ENCODE measurements around the gene FOXP1.
A peak's percentile ranks its signal among the peaks of the same experiment; 100 is the strongest.
"Not testable (repeated sequence)": the region's sequence is repeated elsewhere in the genome, so short reads cannot be mapped to it uniquely, and the experiment has no call there.

FOXP1 gene

DNA sequence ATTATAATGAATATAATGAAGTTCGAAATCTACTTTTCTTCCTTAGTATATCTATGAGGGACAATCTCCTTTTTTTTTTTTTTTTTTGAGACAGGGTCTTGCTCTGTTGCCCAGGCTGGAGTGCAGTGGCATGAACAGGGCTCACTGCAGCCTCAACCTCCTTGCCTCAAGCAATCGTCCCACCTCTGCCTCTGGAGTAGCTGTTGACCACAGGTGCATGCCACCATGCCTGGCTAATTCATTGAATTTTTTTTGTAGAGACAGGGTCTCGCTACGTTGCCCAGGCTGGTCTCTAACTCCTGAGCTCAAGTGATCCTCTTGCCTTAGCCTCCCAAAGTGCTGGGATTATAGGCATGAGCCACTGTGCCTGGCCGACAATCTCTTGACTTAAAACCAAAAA, 607.5 kb downstream of the FOXP1 start:
- DNase-seq (ENCODE audit: low spot score): not testable (repeated sequence)

DNA sequence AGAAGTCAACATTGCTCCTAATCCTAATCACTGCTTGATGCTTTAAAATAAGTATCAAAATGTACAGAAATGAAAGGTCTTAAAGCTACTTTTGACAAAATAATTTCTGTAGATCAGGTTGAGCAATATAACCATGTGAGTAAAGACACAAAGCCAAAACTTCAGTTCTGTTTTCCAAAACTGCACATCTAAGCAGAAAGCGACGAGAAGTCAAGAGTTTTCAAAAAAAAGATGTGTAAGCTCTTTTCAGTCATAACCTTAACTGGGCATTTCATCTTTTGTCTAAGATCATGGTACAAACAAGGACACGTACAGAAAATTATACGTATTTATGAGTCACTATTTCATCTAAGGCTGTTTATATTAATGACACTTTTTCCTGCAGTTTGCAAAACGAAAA, 608.8 kb downstream of the FOXP1 start:
- DNase-seq (ENCODE audit: low spot score): no peak

DNA sequence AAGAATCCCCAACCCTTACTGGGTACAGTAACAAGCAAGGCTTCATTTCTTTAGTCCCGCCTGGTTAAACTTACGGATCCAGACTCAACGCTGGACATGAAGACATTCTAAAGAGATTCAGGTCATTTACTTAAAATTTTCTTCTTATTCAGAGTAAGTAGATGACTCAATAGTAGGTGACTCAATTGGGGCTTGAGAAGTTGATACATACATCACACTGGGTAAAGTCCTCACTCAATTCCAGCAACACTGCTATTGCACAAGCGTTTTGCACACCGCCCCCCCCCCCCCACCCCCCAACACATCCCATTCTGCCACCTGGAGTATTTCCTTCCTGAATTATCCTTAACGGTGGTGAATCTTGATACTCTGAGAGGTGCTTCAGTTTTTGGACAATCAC, 610.0 kb downstream of the FOXP1 start:
- DNase-seq (ENCODE audit: low spot score): no peak

DNA sequence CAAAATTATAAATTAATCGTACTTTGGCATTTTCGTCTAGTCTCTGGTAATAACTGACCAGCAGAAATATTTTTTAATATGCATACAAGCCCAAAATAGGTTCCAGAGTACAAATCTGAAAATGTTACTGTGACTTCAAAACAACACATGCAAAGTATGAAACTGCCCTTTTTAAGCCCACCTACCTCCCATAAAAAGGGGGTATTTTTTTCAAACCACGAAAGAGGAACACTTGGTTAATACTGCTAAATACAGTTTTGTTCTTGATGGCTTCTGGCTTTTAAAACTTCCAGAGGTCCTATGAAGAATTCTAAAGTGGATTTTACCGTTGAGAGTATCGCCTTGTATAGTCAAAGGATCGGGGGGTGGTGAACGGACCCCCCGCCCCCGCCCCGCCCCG, 610.7 kb downstream of the FOXP1 start:
- DNase-seq (ENCODE audit: low spot score): no peak

DNA sequence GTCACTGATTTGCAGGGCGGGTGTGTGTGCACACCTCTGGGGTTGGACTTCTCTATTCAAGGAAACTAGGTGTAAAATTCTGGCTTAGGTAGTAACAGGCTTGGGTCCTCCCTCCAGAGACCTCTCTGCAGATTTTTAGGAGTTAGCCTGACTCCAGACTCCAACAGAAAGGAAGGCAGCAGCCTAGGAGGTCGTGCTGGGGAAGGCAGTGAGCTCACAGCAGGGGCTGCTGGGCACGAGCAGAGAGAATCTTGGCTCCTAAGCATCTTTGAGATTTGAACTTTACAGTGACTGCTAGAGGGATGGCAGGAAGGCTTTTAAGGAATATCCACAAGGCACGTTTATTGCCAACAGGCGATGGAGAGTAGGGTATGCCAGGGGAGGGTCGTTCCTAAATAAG, 612.6 kb downstream of the FOXP1 start:
- no peak for DNase-seq (ENCODE audit: low spot score)

DNA sequence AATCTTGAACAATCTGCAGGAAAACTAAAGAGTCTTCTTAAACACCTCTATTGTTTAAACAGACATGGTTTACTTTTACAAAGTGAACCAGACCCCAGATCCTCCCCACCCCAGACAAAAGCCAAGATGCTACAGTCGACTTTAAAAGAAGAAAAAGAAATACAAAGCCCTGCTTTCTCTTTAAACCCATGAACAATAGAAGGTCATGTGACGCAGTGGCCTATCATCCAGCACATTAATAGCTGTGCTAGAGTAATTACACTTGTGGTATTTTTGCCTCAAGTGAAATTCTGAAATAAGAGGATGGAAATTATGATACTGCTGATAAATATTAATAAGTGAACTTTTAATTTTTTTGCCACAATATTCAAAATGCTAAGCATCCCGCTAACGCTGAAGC, 613.4 kb downstream of the FOXP1 start:
- no peak for DNase-seq (ENCODE audit: low spot score)

DNA sequence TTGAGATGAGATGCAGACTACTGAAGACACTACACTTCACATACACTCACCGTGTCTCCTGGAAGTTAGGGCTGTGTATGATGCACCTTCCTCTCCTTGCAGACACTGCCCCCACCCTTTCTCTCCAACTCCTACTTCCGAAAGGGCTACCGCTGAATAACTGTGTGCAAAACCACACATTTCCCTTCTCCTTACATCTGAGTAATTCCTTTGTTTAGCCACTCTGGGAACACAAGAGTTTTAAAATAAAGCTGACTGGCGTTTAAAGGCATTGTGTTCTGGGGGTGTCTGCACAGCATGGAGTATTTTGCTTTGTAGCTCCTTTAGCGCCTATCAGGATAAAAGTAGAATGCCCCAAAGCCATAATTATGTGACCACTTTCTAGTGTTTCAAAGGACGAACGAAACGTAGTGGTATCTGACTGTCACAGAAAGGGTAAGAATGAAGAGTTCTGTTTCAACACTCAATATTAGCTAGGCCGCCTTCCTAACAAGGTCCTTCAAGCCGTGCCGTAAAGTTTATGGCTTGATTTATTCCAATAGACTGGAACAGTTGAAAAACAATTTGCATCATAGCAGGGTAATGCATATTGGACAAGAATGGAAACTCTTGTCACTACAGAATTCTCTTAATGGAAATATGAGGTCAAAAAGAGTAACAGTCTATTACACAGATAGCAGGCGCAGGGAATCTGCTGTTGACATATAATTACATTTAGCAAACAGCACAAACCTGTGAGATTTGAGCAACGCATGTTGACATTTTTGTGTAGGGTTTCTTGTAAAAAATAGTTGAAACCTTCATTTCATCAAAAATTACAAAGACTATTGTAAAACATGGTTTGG, 619.9 kb downstream of the FOXP1 start:
- no peak for DNase-seq (ENCODE audit: low spot score)

DNA sequence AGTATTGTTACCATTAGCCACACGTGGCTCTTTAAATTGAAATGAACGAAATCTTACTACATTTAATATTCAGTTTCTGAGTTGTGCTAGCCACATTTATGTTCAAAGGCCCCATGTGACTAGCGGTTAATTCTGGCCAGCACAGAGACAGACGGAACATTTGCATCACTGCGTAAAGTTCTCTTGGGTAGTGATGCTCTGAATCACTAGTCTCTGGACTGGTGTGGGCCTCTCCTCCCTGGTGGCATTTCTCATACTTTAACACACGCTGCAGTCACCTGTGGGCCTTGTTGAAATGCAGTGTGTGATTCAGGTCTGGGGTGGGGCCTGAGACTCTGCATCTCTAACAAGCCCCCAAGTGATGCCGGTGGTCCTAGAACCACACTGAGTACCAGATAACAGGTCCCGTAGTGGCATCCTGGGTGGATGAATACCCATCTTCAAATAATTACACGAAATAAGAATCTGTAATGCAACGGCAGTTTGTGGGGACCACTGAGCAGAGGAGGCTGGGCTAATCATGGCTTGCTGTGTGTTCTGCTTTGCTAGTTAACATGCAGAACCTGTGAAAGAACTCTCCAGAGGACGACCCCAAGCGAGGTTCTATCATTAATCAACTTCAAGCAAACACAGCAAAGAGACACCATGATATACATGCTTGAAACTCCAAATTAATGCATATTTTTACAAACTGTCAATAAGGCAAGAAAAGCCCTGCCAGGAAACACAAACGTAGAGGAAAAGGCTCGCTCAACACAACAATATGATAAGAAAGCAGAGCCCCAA, 623.8 kb downstream of the FOXP1 start:
- no peak for DNase-seq (ENCODE audit: low spot score)

DNA sequence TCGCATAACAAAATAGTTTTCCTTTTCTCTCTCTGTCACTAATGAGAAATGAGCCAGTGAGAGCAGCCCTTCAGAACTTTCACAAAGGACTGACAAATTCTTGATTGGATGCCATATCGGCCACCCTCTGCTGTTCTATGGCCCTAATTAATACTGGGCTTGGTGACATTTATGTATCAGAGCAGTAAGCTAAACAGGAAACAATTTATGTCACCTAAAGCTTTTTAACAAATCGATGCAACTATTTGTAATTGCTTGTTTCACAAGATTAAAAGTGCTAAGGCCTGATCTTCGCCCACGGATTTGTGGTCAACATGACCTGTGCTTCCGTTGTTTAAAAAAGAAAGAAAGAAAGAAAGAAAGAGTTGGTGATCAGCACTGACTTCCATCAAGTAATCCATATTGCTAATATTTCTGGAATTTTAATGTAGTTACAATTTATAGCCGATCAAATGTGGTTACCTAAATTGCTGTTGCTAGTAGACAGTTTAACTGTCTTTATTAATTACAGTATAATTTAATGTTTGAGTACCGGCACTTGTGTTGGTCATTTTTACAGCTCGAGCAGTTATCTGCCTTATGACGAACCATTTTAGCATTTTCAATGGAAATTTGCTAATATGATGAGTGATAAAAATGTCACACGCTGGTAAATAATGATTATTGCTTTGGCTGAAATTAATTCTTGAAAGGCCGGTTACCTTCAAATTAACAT, 631.3 kb downstream of the FOXP1 start:
- no peak for DNase-seq (ENCODE audit: low spot score)

DNA sequence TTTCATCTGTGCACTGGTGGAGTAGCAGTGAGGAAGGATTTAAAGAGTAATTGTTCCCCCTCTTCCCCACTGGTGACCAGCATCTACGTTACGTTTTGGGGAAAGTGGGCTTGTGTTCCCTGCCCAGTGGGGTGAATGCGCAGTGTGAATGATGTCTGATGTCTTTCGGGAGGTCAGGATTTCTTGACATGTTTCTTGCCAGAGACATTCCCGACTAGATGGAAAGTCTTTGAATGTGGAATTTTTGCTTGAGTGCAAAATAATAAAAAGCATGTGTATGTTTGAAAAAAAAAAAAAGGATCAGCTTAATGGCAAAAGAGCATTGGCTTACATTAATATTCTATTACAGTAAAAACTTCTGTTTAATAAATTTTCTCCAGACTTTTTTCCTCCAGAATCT, 632.2 kb downstream of the FOXP1 start:
- DNase-seq (ENCODE audit: low spot score): peak; percentile 16

DNA sequence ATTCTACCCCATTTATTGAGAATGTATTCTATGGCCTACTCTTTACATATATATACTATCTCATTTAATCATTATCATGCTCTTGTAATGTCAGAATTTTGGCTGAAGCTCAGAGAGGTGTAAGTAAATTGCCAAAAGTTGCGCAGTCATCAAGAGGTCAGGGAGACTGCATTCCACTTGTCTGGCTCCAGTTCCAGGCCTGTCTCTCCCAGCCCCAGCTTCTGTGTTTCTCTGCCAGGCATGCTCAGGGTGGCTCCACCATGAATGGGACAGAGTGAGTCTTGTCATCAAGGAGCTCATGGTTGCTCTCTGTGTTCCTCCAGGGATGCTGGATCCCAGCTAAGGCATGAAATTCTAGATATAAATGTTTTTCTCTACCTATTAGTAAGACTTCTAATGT, 635.9 kb downstream of the FOXP1 start:
- DNase-seq (ENCODE audit: low spot score): no peak

DNA sequence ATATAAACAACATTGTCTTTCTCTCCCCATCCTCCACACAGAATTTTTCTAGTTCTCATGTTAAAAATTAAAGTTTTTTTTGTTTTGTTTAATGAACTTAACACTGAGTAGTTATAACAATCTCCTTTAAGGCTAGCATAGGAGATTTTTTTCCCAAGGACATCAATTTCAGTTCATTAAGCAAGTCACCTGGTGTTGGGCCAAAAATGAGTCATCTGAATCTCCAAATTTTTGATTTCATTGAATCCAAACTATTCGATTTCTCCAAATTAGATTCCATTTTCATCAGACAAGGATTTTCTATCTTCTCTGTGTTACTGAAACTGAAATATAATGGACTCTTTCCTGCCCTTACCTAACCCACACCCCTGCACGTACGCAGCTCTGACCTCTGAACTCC, 639.6 kb downstream of the FOXP1 start:
- DNase-seq (ENCODE audit: low spot score): no peak

DNA sequence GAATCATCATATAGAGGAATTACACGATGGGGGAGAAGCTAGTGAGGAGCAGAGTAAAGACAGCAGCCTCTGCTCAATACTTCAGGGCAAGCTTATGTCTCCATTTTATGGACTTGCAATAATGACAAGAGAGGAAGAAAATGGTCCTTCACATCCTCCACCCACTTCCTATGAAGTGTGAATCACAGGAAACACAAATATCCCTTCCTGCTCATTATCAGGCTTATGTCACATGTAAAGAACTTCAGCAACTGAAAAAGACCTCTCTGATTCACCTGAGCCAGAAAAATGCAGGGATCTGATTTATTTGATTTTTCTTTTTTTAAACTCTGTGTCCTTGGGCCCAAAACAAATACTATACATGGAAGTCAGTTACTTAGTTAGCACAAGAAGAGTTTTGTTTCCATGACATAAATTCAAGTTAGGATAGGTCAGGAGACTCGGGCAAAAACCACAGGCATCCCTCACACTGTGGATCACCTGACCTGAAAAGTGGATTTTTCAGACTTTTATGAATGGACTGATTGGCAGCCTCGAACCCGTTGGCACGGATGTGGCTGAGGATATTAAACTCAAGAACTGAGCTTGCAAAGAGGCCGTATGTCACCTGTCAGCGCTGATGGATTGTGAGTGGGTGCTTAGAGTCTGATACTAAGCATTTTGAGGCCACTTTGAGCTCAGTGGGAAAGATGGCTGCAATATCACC, 650.3 kb downstream of the FOXP1 start:
- no peak for DNase-seq (ENCODE audit: low spot score)

DNA sequence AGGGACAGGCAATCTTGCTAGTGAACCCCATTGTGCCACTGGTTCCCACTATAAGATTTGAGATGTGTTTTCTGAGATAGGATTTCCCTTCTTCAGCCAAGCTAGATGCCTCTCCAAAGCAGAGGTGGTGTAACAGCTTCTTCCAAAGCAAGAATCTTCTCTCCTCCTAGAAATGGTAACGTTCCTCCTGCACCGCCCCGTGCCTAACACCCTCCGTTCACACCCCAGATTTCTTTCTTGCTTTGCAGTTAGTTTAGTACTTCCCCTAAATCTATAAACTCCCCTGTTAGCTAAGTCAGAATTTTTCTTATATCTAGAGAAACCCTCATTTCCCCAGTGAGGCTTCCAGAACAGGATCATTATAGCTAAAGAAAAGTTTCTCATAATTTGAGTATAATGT, 653.5 kb downstream of the FOXP1 start:
- DNase-seq (ENCODE audit: low spot score): no peak

DNA sequence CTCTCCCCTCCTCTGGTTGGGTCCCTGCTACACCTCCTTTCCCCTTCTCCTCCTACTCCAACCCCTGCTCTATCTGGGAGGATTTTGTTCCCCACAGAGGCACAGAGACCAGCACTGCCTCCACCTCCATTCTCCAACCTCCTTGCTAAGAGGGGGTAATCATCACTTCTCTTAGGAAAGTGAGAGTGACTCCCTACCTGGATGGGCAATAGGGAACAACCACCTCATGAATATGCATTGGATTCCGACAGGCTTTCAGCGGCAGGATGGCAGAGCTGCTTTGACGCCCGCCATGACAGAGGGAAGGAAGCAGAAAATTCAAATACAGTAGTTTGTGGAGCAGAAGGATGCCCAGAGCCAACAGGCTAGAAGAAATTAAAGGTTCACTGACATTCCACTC, 656.3 kb downstream of the FOXP1 start:
- DNase-seq (ENCODE audit: low spot score): no peak

DNA sequence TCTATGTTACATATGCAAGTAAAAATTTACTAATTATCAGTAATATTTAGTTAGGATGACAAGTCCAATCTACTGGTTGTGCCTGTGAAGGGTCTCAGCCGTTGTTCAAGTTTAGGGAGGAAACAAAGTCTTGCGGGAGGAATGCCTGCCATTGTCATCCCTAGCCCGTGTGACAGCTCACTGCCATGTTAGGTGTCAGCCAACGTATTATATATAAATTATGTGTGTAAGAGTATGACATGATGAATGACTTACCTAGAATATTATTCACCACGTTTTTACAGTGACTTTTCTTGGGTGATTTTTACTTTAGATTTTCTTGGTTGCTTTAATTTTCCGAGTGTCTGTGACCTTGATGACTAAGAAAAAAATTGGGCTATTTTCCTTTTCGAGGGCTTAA, 656.7 kb downstream of the FOXP1 start:
- no peak for DNase-seq (ENCODE audit: low spot score)

DNA sequence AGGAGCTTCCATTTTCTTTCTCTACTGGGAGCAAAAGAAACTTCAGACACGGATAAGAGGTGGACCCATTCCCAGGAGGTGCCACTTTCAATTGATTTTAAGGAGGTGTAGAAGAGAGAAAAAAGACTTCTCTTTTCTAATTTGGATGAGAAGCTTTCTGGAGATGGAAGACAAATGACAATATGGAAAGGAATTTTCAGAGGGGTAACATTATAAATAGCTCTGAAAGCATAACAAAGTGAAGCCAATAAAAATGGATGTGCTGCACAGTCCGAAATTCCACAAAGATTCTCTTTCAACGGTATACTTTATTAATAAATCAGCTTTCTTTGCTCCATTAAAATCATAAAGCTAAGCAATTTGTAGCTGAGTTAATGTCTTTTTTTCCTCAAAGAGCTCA, 663.9 kb downstream of the FOXP1 start:
- DNase-seq (ENCODE audit: low spot score): no peak

DNA sequence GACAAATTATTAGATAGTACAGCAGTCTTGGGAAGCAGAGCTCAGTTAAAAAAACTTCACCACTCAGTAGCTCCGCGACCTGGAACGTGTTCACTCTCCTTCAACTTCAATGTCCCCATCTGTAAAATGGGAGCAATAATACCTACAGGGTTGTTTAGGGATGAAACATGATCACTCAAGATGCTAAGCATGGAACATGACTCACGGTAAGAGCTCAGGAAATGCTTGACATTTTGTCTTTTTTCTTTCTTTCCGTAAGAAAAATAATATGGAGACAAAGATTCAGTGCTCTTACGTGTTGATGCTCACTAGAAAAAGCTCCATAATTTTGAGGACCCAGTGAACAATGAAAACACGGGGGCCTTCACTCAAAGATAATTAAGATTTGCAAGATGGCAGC, 664.4 kb downstream of the FOXP1 start:
- no peak for DNase-seq (ENCODE audit: low spot score)

DNA sequence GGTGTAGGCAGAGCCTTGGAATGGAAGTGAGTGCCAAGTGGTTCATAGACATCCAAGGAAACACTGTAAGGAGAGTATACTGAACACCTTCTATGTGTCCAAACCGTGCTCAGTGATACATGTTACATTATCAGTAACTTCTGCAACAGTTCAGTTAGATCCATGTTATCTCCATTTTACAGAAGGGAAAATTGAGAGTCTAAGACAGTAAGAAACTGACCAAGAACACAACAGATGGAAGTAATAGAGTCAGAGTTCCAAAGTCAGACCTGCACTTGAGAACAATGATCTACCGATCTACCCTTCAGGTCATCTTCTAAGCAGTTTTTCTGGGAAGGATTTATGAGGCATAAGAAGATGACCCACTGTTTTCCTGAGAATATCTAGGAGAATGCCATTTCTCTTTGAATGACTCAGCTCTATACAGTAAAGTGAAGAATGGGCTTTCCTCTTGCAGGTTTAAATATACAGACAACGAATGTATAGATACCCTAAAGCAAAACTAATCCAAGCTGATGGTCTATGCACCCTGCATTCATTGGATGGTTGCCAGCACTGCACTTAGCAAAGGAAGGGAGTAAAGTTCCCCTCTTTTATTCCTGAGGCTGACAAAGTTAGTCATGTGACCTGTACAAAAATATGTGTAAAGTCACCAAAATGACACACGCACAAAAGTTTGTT, 667.0 kb downstream of the FOXP1 start:
- no peak for DNase-seq (ENCODE audit: low spot score)

DNA sequence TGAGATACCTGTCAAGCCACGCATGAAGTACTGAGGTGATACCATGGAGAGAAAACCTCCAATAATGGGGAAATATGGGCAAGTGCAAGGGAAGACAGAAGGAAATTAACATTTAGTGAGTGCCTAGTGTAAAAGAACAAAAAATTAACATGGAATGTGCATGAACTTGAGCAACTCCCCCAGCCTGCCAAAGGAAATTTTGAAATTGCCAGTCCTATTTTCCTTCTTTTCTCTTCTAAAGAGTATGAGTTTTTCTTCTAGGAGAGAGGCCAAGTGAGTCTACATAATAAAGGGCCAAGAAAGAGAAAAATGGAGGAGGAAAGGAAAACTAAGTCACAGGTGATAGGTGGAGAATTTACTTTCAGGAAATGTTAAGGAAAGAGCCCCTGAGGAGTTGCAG, 668.7 kb downstream of the FOXP1 start:
- DNase-seq (ENCODE audit: low spot score): no peak

DNA sequence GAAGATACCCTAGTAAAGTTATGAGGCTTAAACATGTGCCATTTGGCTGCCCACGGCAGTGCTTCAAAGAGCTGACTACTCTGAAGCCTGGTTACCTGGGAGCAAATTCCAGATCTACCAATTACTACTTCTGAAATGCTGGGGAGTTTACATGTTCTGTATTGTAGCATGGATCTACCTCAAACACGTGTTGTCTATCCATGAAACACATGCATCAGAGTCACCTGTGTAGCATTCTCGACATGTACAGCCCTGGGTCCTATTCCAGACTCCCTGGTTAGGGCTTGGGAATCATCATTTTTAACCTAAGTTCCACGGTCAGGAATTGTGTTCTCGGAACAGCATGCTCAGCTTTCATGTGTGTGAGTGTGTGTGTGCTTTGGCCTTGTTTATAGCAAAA, 671.8 kb downstream of the FOXP1 start:
- no peak for DNase-seq (ENCODE audit: low spot score)

DNA sequence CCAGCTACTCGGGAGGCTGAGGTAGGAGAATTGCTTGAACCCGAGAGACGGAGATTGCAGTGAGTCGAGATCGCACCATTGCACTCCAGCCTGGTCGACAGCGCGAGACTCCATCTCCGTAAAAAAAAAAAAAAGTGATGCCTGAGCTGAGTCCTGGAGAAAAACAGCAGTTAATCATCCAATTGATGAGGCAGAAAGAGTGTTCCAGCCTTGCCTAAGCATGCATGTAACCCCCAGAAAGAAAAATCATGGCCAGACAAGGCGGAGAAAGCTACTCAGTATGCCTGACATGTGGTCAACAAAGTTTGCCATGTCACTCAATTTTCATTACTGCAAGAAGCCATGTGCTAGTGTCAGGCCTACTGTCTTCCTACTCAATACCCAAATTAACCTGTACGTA, 678.0 kb downstream of the FOXP1 start:
- no peak for DNase-seq (ENCODE audit: low spot score)
